ENCODE measurements around the gene PPP1CB. TPM values are rescaled to one million over a fixed set of nuclear protein-coding genes. Genes with fewer than 3 reads are reported as not detected.

PPP1CB gene
- total RNA-seq, 2 experiments from 2014 or later, result 48.5 to 144 TPM

DNA sequence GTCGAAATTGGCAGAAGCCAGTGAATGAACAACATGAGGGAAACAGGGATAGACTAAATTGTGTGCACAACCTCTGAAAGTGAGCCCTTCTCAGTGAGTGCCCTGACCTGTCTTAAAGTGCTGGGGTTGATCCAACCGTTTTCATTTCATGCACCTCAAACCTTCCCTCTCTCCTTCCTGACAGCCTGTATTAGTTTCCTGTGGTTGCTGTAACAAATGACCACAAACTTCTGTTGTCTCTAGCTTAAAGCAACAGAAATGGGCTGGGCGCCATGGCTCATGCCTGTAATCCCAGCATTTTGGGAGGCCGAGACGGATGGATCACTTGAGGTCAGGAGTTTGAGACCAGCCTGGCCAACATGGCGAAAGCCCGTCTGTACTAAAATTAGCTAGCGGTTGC, 48.8 kb upstream of the PPP1CB start:
- ChIA-PET CTCF (ENCODE audit: unreplicated experiment) (no interaction called here), POLR2A (interaction anchor here (1.6 kb wide), 1 partner anchor 13 kb away, joined by 3 read pairs; no protein-coding TSS in a partner anchor)
- Histone ChIP-seq H2AFZ (ENCODE audit: low read length) (no peak overlapping the region), H3K27ac (ENCODE audit: low read depth, low read length, poor library complexity, severe bottlenecking) (no peak overlapping the region), H3K9me2 (ENCODE audit: insufficient read depth, low read length) (no peaks in the 10 kb centered on the region), H3K4me3 (ENCODE audit: low read depth, low read length, poor library complexity, severe bottlenecking) (no peak overlapping the region), H3K36me3 (ENCODE audit: insufficient read depth, low read length) (no peaks in the 10 kb centered on the region), H3K4me1 (ENCODE audit: insufficient read depth, low read length, poor library complexity, severe bottlenecking) (no peaks in the 10 kb centered on the region), H4K20me1 (ENCODE audit: insufficient read depth, low read length) (no peaks in the 10 kb centered on the region), H3K9me3 (ENCODE audit: low read length) (no peaks in the 10 kb centered on the region), H3K4me2 (ENCODE audit: low read length) (no peak overlapping the region), H3K79me2 (ENCODE audit: insufficient read depth, low read depth, low read length) (no peaks in the 10 kb centered on the region)
- intact Hi-C loops (cut with micrococcal nuclease; ENCODE audit: unreplicated experiment), result no loop called here
- TF ChIP-seq, protein P1, sequence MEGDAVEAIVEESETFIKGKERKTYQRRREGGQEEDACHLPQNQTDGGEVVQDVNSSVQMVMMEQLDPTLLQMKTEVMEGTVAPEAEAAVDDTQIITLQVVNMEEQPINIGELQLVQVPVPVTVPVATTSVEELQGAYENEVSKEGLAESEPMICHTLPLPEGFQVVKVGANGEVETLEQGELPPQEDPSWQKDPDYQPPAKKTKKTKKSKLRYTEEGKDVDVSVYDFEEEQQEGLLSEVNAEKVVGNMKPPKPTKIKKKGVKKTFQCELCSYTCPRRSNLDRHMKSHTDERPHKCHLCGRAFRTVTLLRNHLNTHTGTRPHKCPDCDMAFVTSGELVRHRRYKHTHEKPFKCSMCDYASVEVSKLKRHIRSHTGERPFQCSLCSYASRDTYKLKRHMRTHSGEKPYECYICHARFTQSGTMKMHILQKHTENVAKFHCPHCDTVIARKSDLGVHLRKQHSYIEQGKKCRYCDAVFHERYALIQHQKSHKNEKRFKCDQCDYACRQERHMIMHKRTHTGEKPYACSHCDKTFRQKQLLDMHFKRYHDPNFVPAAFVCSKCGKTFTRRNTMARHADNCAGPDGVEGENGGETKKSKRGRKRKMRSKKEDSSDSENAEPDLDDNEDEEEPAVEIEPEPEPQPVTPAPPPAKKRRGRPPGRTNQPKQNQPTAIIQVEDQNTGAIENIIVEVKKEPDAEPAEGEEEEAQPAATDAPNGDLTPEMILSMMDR (conservative IDR thresholded peaks at IDR 0.05; ENCODE audit: low read length), result no peak
- TF ChIP-seq EZH2phosphoT487 (IDR thresholded peaks at IDR 0.05; ENCODE audit: borderline replicate concordance, low read depth, low read length), result no peak
- DNase-seq (ENCODE audit: low spot score), result no peak
- BruUV-seq (replicated peaks), result no TSS peak

DNA sequence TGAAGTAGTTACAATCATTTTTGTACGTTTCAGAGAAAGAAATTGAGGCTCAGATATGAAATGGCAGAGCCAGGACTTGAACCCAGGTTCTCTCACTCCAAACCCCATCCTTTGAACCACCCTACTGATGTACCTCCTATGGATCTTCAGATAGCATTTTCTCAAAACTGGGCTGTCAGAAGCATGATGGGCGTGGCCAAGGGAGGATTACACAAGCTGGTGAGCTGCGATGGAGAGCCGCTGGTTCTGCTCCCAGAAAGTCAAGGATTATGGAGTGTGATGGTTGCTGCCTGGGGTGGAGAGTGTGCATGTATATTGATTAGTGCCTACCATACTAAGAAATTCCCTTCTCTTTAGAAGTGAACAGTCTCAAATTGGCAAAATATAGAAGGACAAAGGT, 47.0 kb upstream of the PPP1CB start:
- Histone ChIP-seq H3K4me1 (ENCODE audit: insufficient read depth, low read length, poor library complexity, severe bottlenecking) (no peaks in the 10 kb centered on the region), H3K4me3 (ENCODE audit: low read depth, low read length, poor library complexity, severe bottlenecking) (no peak overlapping the region), H3K9me3 (ENCODE audit: low read length) (no peaks in the 10 kb centered on the region), H3K27ac (ENCODE audit: low read depth, low read length, poor library complexity, severe bottlenecking) (no peak overlapping the region), H3K4me2 (ENCODE audit: low read length) (no peak overlapping the region), H3K79me2 (ENCODE audit: insufficient read depth, low read depth, low read length) (no peaks in the 10 kb centered on the region), H2AFZ (ENCODE audit: low read length) (no peak overlapping the region), H3K36me3 (ENCODE audit: insufficient read depth, low read length) (no peaks in the 10 kb centered on the region), H3K9me2 (ENCODE audit: insufficient read depth, low read length) (no peaks in the 10 kb centered on the region), H4K20me1 (ENCODE audit: insufficient read depth, low read length) (no peaks in the 10 kb centered on the region)
- no TSS peak for BruUV-seq (replicated peaks)
- ChIA-PET POLR2A (interaction anchor here (1.5 kb wide), 1 partner anchor 9 kb away, joined by 5 read pairs; no protein-coding TSS in a partner anchor), CTCF (ENCODE audit: unreplicated experiment) (no interaction called here)
- intact Hi-C loops (cut with micrococcal nuclease; ENCODE audit: unreplicated experiment), result no loop called here
- no peak for DNase-seq (ENCODE audit: low spot score)
- no peak for TF ChIP-seq EZH2phosphoT487 (IDR thresholded peaks at IDR 0.05; ENCODE audit: borderline replicate concordance, low read depth, low read length)
- TF ChIP-seq, protein P1 (conservative IDR thresholded peaks at IDR 0.05; ENCODE audit: low read length), result no peak

DNA sequence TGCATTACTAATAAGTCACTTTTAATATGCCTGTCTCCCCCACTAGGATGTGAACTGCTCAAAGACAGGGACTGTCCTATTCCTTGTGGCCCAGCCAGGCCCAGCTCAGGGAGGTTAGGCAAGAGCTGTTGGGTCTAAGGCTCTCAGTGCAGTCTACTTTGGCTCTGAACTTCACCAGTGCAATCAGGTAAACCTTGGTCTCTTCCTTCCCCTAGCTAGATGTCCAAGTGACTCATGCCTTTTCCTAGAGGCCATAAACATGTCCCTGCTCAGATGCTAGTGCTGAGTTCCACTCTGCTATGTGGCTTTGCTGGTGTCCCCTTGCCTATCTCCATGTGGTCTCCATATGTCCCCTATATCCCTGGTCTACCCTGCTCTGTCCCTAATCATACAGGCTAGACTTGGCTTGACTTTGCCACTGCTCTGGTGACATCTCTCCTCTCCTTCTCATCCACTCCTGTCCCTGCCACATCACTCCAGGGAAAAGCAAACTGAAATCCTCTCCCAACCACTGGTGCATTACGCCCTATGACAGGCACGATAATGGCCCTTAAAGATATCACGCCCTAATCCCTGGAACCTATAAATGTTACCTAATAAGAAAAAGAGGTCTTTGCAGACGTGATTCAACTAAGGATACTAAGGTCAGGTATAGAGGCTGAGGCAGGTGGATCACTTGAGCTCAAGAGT, 45.7 kb upstream of the PPP1CB start:
- BruUV-seq (replicated peaks), result no TSS peak
- CTCF ChIA-PET (ENCODE audit: unreplicated experiment), result no interaction called here
- POLR2A ChIA-PET, result no interaction called here
- Histone ChIP-seq H3K36me3 (ENCODE audit: insufficient read depth, low read length) (no peaks in the 10 kb centered on the region), H3K4me3 (ENCODE audit: low read depth, low read length, poor library complexity, severe bottlenecking) (no peak overlapping the region), H3K4me2 (ENCODE audit: low read length) (no peak overlapping the region), H3K9me3 (ENCODE audit: low read length) (no peaks in the 10 kb centered on the region), H3K4me1 (ENCODE audit: insufficient read depth, low read length, poor library complexity, severe bottlenecking) (no peaks in the 10 kb centered on the region), H2AFZ (ENCODE audit: low read length) (no peak overlapping the region), H3K27ac (ENCODE audit: low read depth, low read length, poor library complexity, severe bottlenecking) (no peak overlapping the region), H3K79me2 (ENCODE audit: insufficient read depth, low read depth, low read length) (no peaks in the 10 kb centered on the region), H3K9me2 (ENCODE audit: insufficient read depth, low read length) (no peaks in the 10 kb centered on the region), H4K20me1 (ENCODE audit: insufficient read depth, low read length) (no peaks in the 10 kb centered on the region)
- no peak for DNase-seq (ENCODE audit: low spot score)
- intact Hi-C loops (cut with micrococcal nuclease; ENCODE audit: unreplicated experiment), result no loop called here
- TF ChIP-seq, protein P1 (conservative IDR thresholded peaks at IDR 0.05; ENCODE audit: low read length), result no peak
- TF ChIP-seq EZH2phosphoT487 (IDR thresholded peaks at IDR 0.05; ENCODE audit: borderline replicate concordance, low read depth, low read length), result no peak
